Keratinocyte (primary cell): ENCODE data around the gene CCDC89. TPM values are rescaled to one million over a fixed set of nuclear protein-coding genes. Genes with fewer than 3 reads are reported as not detected.
A peak's percentile ranks its signal among the peaks of the same experiment; 100 is the strongest.

Experiments used
- DNase-seq: peaks from one replicate; pipeline ENCODE4 v3.0.0-alpha.2; 2011; ENCODE audit warnings: low read depth, missing footprints, low spot score
- FAIRE-seq: peaks from 2 replicates; lab custom pipeline; 2011; peaks lifted over from hg19 to GRCh38; lab: Jason Lieb, UNC
- H2AFZ ChIP-seq: 2 replicates; pipeline ENCODE4 v1.6.0; 2012; ENCODE audit warnings: low read length, control low read depth, inconsistent platforms; ENCODE audit not compliant: control insufficient read depth
- H3K27ac ChIP-seq: 2 replicates; pipeline ENCODE4 v1.5.1; 2011; ENCODE audit warnings: low read length; ENCODE audit not compliant: control insufficient read depth, insufficient read depth
- H3K27me3 ChIP-seq: 3 replicates; pipeline ENCODE4 v1.6.0; 2011; ENCODE audit warnings: low read length; ENCODE audit not compliant: control insufficient read depth, insufficient read depth; ENCODE audit errors: extremely low read depth
- H3K36me3 ChIP-seq, 2 experiments: 2 replicates in 1 of 2; 3 replicates in 1 of 2; pipeline ENCODE4 v1.5.1; 2011; ENCODE audit warnings: low read length in 2 of 2, mild to moderate bottlenecking in 1 of 2; ENCODE audit not compliant: control insufficient read depth in 2 of 2, insufficient read depth in 2 of 2; ENCODE audit errors: extremely low read depth in 1 of 2
- H3K4me1 ChIP-seq: 3 replicates; pipeline ENCODE4 v1.5.1; 2011; ENCODE audit warnings: low read length; ENCODE audit not compliant: control insufficient read depth, insufficient read depth; ENCODE audit errors: extremely low read depth
- H3K4me2 ChIP-seq: 3 replicates; pipeline ENCODE4 v1.6.0; 2011; ENCODE audit warnings: low read depth, low read length; ENCODE audit not compliant: control insufficient read depth, insufficient read depth; ENCODE audit errors: extremely low read depth
- H3K4me3 ChIP-seq, 3 experiments: fragments of 200-600 bp in 1 of 3; sonication (generic) in 1 of 3; 2 replicates in 2 of 3; 3 replicates in 1 of 3; pipeline ENCODE4 v1.5.1; 2011 to 2016; ENCODE audit warnings: low read length in 3 of 3, mild to moderate bottlenecking in 3 of 3, control low read depth in 2 of 3, inconsistent platforms in 1 of 3, low read depth in 1 of 3, mixed read lengths in 1 of 3, mixed run types in 1 of 3, moderate library complexity in 1 of 3; ENCODE audit not compliant: control insufficient read depth in 2 of 3, insufficient read depth in 2 of 3; ENCODE audit errors: extremely low read depth in 1 of 3
- H3K79me2 ChIP-seq: 2 replicates; pipeline ENCODE4 v1.6.0; 2012; ENCODE audit warnings: low read length; ENCODE audit not compliant: control insufficient read depth, insufficient read depth
- H3K9ac ChIP-seq: 3 replicates; pipeline ENCODE4 v1.6.0; 2011; ENCODE audit warnings: low read length; ENCODE audit not compliant: control insufficient read depth, insufficient read depth; ENCODE audit errors: extremely low read depth
- H3K9me1 ChIP-seq: 3 replicates; pipeline ENCODE4 v1.6.0; 2011; ENCODE audit warnings: low read length; ENCODE audit not compliant: control insufficient read depth, insufficient read depth; ENCODE audit errors: extremely low read depth
- H3K9me3 ChIP-seq: 2 replicates; pipeline ENCODE4 v1.5.1; 2012; ENCODE audit warnings: low read depth, low read length; ENCODE audit not compliant: control insufficient read depth
- H4K20me1 ChIP-seq: 3 replicates; pipeline ENCODE4 v1.6.0; 2011; ENCODE audit warnings: low read length; ENCODE audit not compliant: control insufficient read depth, insufficient read depth; ENCODE audit errors: extremely low read depth
- EZH2 ChIP-seq: IDR thresholded peaks from one replicate; pipeline ENCODE4 v1.6.1; 2012; ENCODE audit warnings: inconsistent platforms, mild to moderate bottlenecking, low read length, moderate library complexity
- dilution Hi-C: fragments of 300-500 bp; cut with MboI; formaldehyde crosslinking; loops from one replicate; pipeline ENCODE4 v1.7.0; 2020; ENCODE audit warnings: low sequenced_read_pairs; ENCODE audit not compliant: extremely low pct_ligation_motif_present
- polyA plus RNA-seq, 5 experiments: library from polyadenylated mRNA; depleted of rRNA in 3 of 5; stranded (reverse) in 3 of 5; stranded (forward) in 1 of 5; unstranded in 1 of 5; fragments of >200 nt; gene quantifications; 1 replicate in 1 of 5; 2 replicates in 3 of 5; 3 replicates in 1 of 5; pipeline versions ENCODE4 v1.2.1 to v1.2.3, GENCODE V29; 2011 to 2012; ENCODE audit warnings: missing spikeins in 2 of 5, low read depth in 1 of 5, low replicate concordance in 1 of 5
- TF ChIP-seq, protein P1 (sequence below), 3 experiments: IDR thresholded peaks in 1 of 3; conservative IDR thresholded peaks in 1 of 3; optimal IDR thresholded peaks in 1 of 3; 2 replicates in 2 of 3; 3 replicates in 1 of 3; pipeline versions ENCODE3 to v1.5.1; 2011; ENCODE audit warnings: low read length in 3 of 3, mild to moderate bottlenecking in 3 of 3, moderate library complexity in 2 of 3, control low read depth in 1 of 3, inconsistent platforms in 1 of 3; ENCODE audit not compliant: insufficient read depth in 2 of 3; ENCODE audit errors: extremely low read depth in 1 of 3

Gene CCDC89
- polyA plus RNA-seq, 1 donor (not counting 4 experiments of a cell fraction or from before 2014, with no cell fraction given): 0.31 TPM

- H2AFZ ChIP-seq: no peak overlapping the region
- no peak overlapping the region for H3K4me3 ChIP-seq
- dilution Hi-C loops: no loop called here
- no peaks in the 10 kb centered on the region for H3K36me3 ChIP-seq
- H3K9me1 ChIP-seq: no peaks in the 10 kb centered on the region
- H3K9me3 ChIP-seq: no peaks in the 10 kb centered on the region
- no peak overlapping the region for H3K9ac ChIP-seq
- H4K20me1 ChIP-seq: no peaks in the 10 kb centered on the region
- no peak overlapping the region for H3K27ac ChIP-seq
- no peak overlapping the region for H3K4me2 ChIP-seq
- H3K4me1 ChIP-seq: peaks cover 22% of the 10 kb centered on the region
- H3K27me3 ChIP-seq: no peaks in the 10 kb centered on the region
- no peak for FAIRE-seq
- DNase-seq: no peak
- TF ChIP-seq EZH2: no peak
- TF ChIP-seq, protein P1, sequence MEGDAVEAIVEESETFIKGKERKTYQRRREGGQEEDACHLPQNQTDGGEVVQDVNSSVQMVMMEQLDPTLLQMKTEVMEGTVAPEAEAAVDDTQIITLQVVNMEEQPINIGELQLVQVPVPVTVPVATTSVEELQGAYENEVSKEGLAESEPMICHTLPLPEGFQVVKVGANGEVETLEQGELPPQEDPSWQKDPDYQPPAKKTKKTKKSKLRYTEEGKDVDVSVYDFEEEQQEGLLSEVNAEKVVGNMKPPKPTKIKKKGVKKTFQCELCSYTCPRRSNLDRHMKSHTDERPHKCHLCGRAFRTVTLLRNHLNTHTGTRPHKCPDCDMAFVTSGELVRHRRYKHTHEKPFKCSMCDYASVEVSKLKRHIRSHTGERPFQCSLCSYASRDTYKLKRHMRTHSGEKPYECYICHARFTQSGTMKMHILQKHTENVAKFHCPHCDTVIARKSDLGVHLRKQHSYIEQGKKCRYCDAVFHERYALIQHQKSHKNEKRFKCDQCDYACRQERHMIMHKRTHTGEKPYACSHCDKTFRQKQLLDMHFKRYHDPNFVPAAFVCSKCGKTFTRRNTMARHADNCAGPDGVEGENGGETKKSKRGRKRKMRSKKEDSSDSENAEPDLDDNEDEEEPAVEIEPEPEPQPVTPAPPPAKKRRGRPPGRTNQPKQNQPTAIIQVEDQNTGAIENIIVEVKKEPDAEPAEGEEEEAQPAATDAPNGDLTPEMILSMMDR (optimal IDR thresholded peaks at IDR 0.05 in 1 of 3, IDR thresholded peaks at IDR 0.05 in 1 of 3, conservative IDR thresholded peaks at IDR 0.05 in 1 of 3; ENCODE audit: extremely low read depth in 1 of 3, insufficient read depth in 2 of 3, low read length in 3 of 3): no peak
- H3K79me2 ChIP-seq: no peaks in the 10 kb centered on the region
Measured at GRCh38 chr11:85721191-85721590, 35.2 kb upstream of the CCDC89 start.

GRCh38 chr11:85718991-85719807, 33.2 kb upstream of the CCDC89 start:
- dilution Hi-C loops: no loop called here
- H3K36me3 ChIP-seq: no peaks in the 10 kb centered on the region
- no peaks in the 10 kb centered on the region for H3K79me2 ChIP-seq
- no peak overlapping the region for H3K27ac ChIP-seq
- H3K9me3 ChIP-seq: no peaks in the 10 kb centered on the region
- H3K4me1 ChIP-seq: peaks cover 11% of the 10 kb centered on the region
- H3K9me1 ChIP-seq: no peaks in the 10 kb centered on the region
- FAIRE-seq (peak; percentile 100), DNase-seq (peak; percentile 68)
- TF ChIP-seq EZH2: no peak
- TF ChIP-seq, protein P1 (optimal IDR thresholded peaks at IDR 0.05 in 1 of 3, IDR thresholded peaks at IDR 0.05 in 1 of 3, conservative IDR thresholded peaks at IDR 0.05 in 1 of 3; ENCODE audit: extremely low read depth in 1 of 3, insufficient read depth in 2 of 3, low read length in 3 of 3): no peak
- H3K9ac ChIP-seq: no peak overlapping the region
- H3K27me3 ChIP-seq: no peaks in the 10 kb centered on the region
- no peak overlapping the region for H3K4me3 ChIP-seq
- no peak overlapping the region for H2AFZ ChIP-seq
- H4K20me1 ChIP-seq: no peaks in the 10 kb centered on the region
- H3K4me2 ChIP-seq: peak overlapping the region; percentile 16
